HG03520 (cell line): ENCODE measurements around the gene TMEM198.

Experiments used
- ATAC-seq: cut with Tn5 transposase; IDR thresholded peaks from one replicate; pipeline ENCODE4 v1.9.1; 2021; ENCODE audit warnings: mild to moderate bottlenecking, moderate library complexity; ENCODE audit not compliant: unreplicated experiment

TMEM198 gene

DNA sequence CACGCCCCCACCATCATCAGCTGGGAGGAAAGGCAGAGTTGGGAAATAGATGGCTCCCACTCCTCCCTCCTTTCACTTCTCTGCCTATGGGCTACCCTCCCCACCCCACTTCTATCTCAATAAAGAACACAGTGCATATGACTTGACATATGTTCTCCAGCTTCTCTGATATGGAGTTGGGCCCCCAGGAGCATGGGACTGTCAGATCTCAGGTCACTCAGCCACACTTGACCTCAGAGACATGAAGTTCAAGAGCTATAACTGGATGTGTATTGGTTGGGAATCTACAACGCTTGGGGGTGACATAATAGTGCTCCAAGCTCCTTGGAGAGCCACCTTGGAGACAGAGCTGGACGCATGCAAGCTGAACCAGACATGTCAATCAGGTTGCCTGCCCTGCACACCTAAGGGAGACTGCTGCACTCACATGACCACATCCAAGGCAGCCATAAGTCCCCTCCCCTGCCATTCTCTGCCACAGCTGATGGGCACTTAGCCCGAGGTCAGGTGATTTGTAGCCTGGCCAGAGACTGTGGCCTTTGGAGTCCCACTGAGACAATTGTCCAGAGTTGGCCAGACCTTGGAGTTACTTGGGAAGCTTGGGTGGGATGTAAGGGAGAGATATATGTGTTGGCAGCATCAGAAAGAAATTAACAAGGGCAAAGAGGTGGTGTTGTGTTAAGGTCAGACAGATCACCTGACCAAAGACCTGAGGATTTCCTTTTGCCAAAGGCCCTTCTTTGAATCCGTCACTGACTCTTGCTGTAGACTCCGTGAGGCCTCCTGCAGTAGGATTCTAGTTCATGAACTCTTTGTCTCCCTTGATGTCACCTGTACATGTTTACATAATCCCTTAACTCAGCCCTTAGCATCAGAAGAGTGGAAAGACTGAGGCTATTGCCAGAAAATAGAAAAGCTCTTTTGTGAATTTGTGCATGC lies 32.0 kb downstream of the TMEM198 start:
- ATAC-seq = no peak

- ATAC-seq = no peak
Measured at GRCh38 chr2:219576505-219577388, 32.9 kb downstream of the TMEM198 start.

DNA sequence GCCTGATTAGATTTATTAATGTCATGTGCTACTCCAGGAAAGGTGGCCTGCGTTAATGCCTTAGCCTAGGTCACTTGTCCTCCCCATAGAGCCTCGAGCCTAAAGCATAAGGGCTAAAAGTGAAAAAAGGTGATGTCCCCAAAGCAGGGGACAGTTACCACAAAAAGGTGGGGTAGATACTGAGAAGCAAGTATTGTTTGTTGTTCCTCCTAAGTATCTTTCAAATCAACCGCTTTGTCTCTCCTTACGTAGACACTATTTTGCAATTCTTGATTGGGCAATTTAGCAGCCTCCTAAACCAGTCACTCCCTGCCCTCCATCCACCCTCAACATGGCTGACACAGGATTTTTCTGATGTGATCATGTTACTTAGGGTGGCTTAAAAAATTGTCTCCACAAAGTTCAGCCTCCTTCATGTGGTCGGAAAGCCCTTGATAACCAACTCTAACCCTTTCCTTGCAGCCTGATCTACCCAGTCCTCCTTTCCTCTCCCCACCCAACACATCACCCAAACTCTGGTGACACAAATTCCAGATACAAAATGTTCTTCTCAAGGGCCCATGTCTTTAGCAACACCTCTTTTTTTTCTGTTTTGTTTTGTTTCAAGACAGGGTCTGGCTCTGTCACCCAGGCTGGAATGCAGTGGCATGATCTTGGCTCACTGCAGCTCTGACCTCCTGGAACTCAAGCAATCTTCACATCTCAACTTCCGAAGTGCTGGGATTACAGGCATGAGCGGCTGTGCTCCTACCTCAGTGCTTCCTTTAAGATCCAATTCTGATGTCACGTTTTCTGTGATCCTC lies 35.2 kb downstream of the TMEM198 start:
- no peak for ATAC-seq

GRCh38 chr2:219581346-219581745 lies 37.5 kb downstream of the TMEM198 start:
- no peak for ATAC-seq

DNA sequence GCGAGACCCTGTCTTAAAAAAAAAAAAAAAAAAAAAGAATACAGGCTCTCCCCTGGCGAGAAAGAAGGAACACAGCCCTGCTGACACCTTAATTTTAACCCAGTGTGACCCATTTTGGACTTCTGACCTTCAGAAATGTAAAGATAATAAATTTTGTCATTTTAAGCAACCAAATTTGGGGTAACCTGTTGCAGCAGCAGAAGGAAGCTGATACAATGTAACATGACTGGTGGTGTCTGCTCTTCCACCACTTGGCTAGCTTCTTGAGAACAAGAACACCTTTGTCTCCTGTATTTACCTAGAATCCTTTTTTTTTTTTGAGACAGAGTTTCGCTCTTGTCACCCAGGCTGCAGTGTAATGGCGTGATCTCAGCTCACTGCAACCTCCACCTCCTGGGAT lies 47.3 kb downstream of the TMEM198 start:
- no peak for ATAC-seq

- no peak for ATAC-seq
Measured at GRCh38 chr2:219592736-219593135, 48.9 kb downstream of the TMEM198 start.

DNA sequence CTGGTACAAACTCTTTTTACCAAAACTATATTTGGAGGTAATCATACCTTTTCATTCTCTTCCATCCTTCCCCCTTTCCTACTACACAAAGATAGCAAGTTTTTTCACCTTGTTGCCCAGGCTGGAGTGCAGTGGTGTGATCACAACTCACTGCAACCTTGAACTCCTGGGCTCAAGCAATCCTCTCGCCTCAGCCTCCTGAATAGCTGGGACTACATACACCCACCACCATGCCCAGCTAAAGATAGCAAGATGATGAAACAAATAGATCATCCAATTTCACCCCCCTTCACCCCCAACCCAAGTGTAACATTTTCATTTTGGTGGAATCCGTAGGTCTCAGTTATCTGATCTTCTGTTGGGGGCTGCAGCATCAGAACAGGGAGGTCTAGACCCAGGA lies 49.3 kb downstream of the TMEM198 start:
- ATAC-seq = no peak

- ATAC-seq = no peak
Measured at GRCh38 chr2:219595256-219595655, 51.4 kb downstream of the TMEM198 start.

GRCh38 chr2:219596954-219597551 lies 53.2 kb downstream of the TMEM198 start:
- ATAC-seq = peak; percentile 0

GRCh38 chr2:219597552-219598307 lies 53.9 kb downstream of the TMEM198 start, which contains the start of gene STK11IP:
TSS of gene STK11IP (plus strand) at chr2:219597857. CDS start at chr2:219598120, 263 bp downstream.
- ATAC-seq = peak; percentile 85

DNA sequence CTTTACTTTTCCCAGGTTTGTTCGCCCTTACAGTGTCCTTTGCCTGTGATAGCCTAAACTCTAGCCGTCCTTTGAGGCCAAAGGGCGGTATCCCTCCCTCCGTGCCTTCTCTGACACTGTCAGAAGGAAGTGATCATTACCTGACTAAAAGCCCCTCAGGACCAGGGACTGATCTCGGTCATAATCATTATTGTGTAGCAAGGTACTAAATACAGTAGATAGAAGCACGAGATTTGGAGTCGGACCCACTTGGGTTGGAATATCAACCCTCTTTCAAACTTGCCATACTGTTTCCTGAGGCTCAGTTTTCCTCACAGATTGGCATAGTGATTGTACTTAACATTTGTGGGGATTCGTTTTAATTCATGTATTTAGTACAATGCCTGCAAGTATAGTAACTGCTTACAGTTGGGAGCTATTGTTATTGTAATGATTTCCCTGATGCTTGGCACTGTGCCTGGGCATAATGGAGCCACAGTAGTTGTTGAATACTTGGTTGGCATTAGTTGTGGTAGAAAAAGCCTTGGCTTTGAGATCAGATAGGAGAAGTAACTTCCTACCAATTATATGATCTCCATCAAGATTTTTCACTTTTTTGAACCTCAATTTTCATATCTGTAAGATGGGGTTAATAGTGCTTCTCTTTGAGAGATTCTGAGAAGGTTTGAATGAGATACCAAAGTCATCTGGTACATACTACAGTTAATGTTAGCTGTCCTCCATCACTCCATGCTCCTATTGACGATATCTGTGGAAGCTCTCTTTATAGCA lies 54.7 kb downstream of the TMEM198 start:
- ATAC-seq = no peak
